Stomach (tissue), 4 donors: ENCODE data around the gene PPP2R2C.

Experiments
- EP300 ChIP-seq: sonication (generic); formaldehyde crosslinking; IDR thresholded peaks from one replicate; pipeline ENCODE4 v1.6.1; 2017; ENCODE audit warnings: antibody characterized with exemption
- POLR2AphosphoS5 ChIP-seq, 3 donors: sonication (generic); formaldehyde crosslinking; IDR thresholded peaks; one replicate each; pipeline ENCODE4 v1.6.1; 2016; ENCODE audit warnings: antibody characterized with exemption in 3 of 3
- TF ChIP-seq, protein P1 (sequence below), 7 experiments: fragments of 450-650 bp in 4 of 7; fragments of 200-600 bp in 3 of 7; sonication (generic) in 3 of 7; IDR thresholded peaks; one replicate each; pipeline ENCODE4 v1.5.1; 2016 to 2019; ENCODE audit warnings: antibody characterized with exemption in 7 of 7, control low read depth in 2 of 7, mild to moderate bottlenecking in 1 of 7

GRCh38 chr4:6437826-6438238 lies 34.6 kb downstream of the PPP2R2C start:
- TF ChIP-seq, protein P1, sequence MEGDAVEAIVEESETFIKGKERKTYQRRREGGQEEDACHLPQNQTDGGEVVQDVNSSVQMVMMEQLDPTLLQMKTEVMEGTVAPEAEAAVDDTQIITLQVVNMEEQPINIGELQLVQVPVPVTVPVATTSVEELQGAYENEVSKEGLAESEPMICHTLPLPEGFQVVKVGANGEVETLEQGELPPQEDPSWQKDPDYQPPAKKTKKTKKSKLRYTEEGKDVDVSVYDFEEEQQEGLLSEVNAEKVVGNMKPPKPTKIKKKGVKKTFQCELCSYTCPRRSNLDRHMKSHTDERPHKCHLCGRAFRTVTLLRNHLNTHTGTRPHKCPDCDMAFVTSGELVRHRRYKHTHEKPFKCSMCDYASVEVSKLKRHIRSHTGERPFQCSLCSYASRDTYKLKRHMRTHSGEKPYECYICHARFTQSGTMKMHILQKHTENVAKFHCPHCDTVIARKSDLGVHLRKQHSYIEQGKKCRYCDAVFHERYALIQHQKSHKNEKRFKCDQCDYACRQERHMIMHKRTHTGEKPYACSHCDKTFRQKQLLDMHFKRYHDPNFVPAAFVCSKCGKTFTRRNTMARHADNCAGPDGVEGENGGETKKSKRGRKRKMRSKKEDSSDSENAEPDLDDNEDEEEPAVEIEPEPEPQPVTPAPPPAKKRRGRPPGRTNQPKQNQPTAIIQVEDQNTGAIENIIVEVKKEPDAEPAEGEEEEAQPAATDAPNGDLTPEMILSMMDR (IDR thresholded peaks at IDR 0.05): no peak
- TF ChIP-seq EP300 (no peak), POLR2AphosphoS5 (IDR thresholded peaks at IDR 0.05) (no peak)
